ENCODE results near the gene IGLON5.

The IGLON5 gene

GRCh38 chr19:51339687-51340656 lies 28.5 kb downstream of the IGLON5 start:
- no peak for DNase-seq

GRCh38 chr19:51341066-51341465 lies 29.6 kb downstream of the IGLON5 start:
- no peak for DNase-seq

- no peak for DNase-seq
These were observed 30.6 kb downstream of the IGLON5 start, which contains the start of gene VSIG10L for GRCh38 chr19:51341976-51342580. VSIG10L (minus strand) TSS chr19:51342139; CDS start chr19:51342124, 15 bp downstream.

- no peak for DNase-seq
These were observed 31.5 kb downstream of the IGLON5 start for GRCh38 chr19:51342631-51343569.

- DNase-seq = no peak
These were observed 33.7 kb downstream of the IGLON5 start for GRCh38 chr19:51345076-51345620.

- DNase-seq = no peak
These were observed 35.3 kb downstream of the IGLON5 start for GRCh38 chr19:51346742-51347141.

GRCh38 chr19:51347209-51347928 lies 35.9 kb downstream of the IGLON5 start:
- DNase-seq = no peak

GRCh38 chr19:51351266-51351990 lies 40.0 kb downstream of the IGLON5 start:
- DNase-seq = no peak

- DNase-seq = no peak
These were observed 41.4 kb downstream of the IGLON5 start for GRCh38 chr19:51352783-51353360.

- no peak for DNase-seq
These were observed 42.8 kb downstream of the IGLON5 start for GRCh38 chr19:51354103-51354741.

- no peak for DNase-seq
These were observed 43.3 kb downstream of the IGLON5 start for GRCh38 chr19:51354742-51355148.

- DNase-seq = no peak
These were observed 44.8 kb downstream of the IGLON5 start for GRCh38 chr19:51356159-51356801.

GRCh38 chr19:51357952-51358351 lies 46.5 kb downstream of the IGLON5 start:
- no peak for DNase-seq

- DNase-seq = no peak
These were observed 47.9 kb downstream of the IGLON5 start for GRCh38 chr19:51359294-51359693.

GRCh38 chr19:51361239-51361638 lies 49.8 kb downstream of the IGLON5 start:
- no peak for DNase-seq

- DNase-seq = no peak
These were observed 53.0 kb downstream of the IGLON5 start for GRCh38 chr19:51364200-51365106.

- DNase-seq = no peak
These were observed 53.9 kb downstream of the IGLON5 start for GRCh38 chr19:51365211-51365964.

GRCh38 chr19:51365965-51366388 lies 54.5 kb downstream of the IGLON5 start, which contains the start of gene ETFB:
ETFB (minus strand) TSS chr19:51366388; CDS start chr19:51366326, 62 bp downstream.
- no peak for DNase-seq

Measured in cortex of kidney (tissue), 1 donor.